Muscle of leg (tissue), 11 donors: Measurements from ENCODE around the gene NT5C3B. TPM values are rescaled to one million over a fixed set of nuclear protein-coding genes. Genes with fewer than 3 reads are reported as not detected.
"Not testable (repeated sequence)": the region's sequence is repeated elsewhere in the genome, so short reads cannot be mapped to it uniquely, and the experiment has no call there.

Experiments
- DNase-seq: peaks from one replicate; pipeline ENCODE4 v3.0.0; 2013
- H3K27ac ChIP-seq: one replicate; pipeline ENCODE4 v1.5.1; 2013; ENCODE audit warnings: mild to moderate bottlenecking, low read length, control low read depth
- H3K27me3 ChIP-seq: one replicate; pipeline ENCODE4 v1.6.1; 2013; ENCODE audit warnings: low read length; ENCODE audit not compliant: control insufficient read depth, insufficient read depth
- H3K36me3 ChIP-seq: one replicate; pipeline ENCODE4 v1.6.1; 2013; ENCODE audit warnings: low read length; ENCODE audit not compliant: control insufficient read depth, insufficient read depth
- H3K4me1 ChIP-seq: one replicate; pipeline ENCODE4 v1.6.1; 2013; ENCODE audit warnings: low read length; ENCODE audit not compliant: control insufficient read depth, insufficient read depth
- H3K4me3 ChIP-seq: one replicate; pipeline ENCODE4 v1.5.1; 2013; ENCODE audit warnings: low read length, control low read depth
- H3K9me3 ChIP-seq: replicated peaks from 2 replicates; pipeline ENCODE4 v1.6.1; 2013; ENCODE audit warnings: low read depth, low read length; ENCODE audit not compliant: control insufficient read depth
- WGBS: methylation state at CpG from one replicate; pipeline ENCODE4 v1.1.5; 2013; ENCODE audit warnings: missing lambda C conversion rate; ENCODE audit not compliant: insufficient coverage; 5-methylcytosine and 5-hydroxymethylcytosine counted together
- polyA plus RNA-seq, 8 donors: library from polyadenylated mRNA; unstranded; fragments of 120-200 nt; gene quantifications; one replicate each; pipeline versions ENCODE4 v1.2.1 to v1.2.3, GENCODE V29; 2013; ENCODE audit warnings: inconsistent platforms in 1 of 8, low replicate concordance in 1 of 8; ENCODE audit not compliant: insufficient read length in 8 of 8, insufficient read depth in 1 of 8
- total RNA-seq: library from RNA; stranded (reverse); fragments of 120-200 nt; gene quantifications from one replicate; pipeline ENCODE4 v1.2.4, GENCODE V29; 2013

The NT5C3B gene
- total and polyA plus RNA-seq, 9 donors: 36.8 to 60.1 (median 48.1) TPM

DNA sequence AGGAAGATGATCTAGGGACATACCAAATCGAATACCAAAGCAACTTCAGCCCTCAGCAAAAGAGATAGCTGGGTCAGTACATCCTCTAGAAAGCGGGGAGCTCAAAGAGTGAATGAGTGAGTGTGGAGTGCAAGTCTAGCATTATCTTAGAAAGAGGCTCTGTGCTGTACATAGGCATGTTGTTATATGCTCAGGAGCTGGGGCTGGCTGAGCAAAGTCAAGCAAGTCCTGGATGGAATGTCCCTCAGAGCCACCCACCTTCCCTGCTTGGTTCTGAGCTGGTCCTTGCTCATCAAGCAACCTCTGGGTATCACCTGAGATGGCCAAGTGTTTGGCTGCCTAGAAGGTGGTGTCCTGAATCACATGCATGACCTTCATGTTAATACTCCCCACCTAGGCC, 34.1 kb upstream of the NT5C3B start:
- H3K4me3 ChIP-seq: no peak overlapping the region
- H3K36me3 ChIP-seq: peaks cover 68% of the 10 kb centered on the region
- no peak for DNase-seq
- H3K27me3 ChIP-seq: no peaks in the 10 kb centered on the region
- H3K9me3 ChIP-seq: no peaks in the 10 kb centered on the region
- H3K4me1 ChIP-seq: peaks cover 2% of the 10 kb centered on the region
- H3K27ac ChIP-seq: no peak overlapping the region
- no CpG with 5 or more reads among the region's 2 CpGs for WGBS

DNA sequence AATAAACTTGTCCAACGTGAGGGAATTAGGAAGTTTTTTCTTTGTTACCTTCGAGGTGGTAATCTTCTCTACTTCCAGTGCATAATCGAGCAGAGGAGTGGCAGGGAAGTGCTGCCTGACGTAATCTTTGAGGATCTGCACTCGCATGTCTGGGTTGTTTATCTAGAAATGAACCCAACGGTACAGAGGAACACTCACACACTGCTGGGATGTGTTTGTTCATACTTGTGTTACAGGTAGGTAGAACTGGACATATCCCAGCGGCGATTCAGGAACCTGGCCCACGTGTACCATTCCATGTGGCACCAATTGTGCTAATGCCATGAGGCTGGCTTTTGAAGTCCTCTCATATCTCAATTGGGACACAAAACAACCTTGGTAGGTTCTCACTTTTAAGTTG, 33.4 kb upstream of the NT5C3B start:
- Histone ChIP-seq H3K9me3 (no peaks in the 10 kb centered on the region), H3K27ac (no peak overlapping the region), H3K4me1 (peaks cover 2% of the 10 kb centered on the region), H3K4me3 (no peak overlapping the region), H3K36me3 (peaks cover 68% of the 10 kb centered on the region), H3K27me3 (no peaks in the 10 kb centered on the region)
- 92% methylated on average over 6 of the region's 9 CpGs for WGBS
- no peak for DNase-seq

DNA sequence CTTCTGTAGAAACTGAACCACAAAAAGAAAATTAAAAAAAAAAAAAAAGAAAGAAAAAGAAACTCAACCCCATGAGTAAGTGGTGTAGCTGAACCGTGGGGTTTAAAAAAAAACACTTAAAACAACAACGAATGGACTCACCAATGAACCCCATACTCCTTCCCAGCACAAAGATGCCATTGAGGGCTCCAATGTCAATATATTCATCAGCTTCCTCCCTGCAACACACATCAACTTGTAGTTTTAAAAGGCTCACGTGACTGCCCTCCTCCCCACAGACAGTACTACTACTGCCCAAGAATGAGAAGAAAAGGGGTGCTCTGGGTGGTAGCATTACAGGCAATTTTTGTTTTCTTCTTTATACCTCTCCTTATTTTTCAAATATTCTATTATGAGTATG, 32.5 kb upstream of the NT5C3B start:
- no peak for DNase-seq
- WGBS: 89% methylated on average over 1 of the region's 3 CpGs
- Histone ChIP-seq H3K27ac (no peak overlapping the region), H3K4me3 (no peak overlapping the region), H3K4me1 (peaks cover 9% of the 10 kb centered on the region), H3K9me3 (no peaks in the 10 kb centered on the region), H3K36me3 (peaks cover 59% of the 10 kb centered on the region), H3K27me3 (no peaks in the 10 kb centered on the region)

DNA sequence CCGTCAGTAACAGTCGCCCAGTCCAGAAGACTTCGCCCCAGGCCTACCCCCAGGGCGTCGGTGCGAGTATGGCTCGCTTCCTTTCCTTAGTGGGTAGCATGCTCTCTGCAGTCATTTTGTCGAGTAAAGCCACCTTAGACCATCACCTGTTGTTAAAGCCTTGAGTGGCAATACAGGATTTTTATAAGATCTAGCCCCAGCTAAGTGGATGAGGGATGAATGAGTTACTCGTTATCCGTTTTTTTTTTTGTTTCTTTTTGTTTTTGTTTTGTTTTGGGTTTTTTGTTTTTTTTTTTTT, 29.5 kb upstream of the NT5C3B start:
- no peak for DNase-seq
- Histone ChIP-seq H3K4me1 (peaks cover 18% of the 10 kb centered on the region), H3K27ac (peak overlapping the region; percentile 66), H3K4me3 (peak overlapping the region; percentile 44), H3K27me3 (no peaks in the 10 kb centered on the region), H3K36me3 (peaks cover 33% of the 10 kb centered on the region), H3K9me3 (no peaks in the 10 kb centered on the region)
- WGBS: 0% methylated on average over 6 of the region's 10 CpGs

DNA sequence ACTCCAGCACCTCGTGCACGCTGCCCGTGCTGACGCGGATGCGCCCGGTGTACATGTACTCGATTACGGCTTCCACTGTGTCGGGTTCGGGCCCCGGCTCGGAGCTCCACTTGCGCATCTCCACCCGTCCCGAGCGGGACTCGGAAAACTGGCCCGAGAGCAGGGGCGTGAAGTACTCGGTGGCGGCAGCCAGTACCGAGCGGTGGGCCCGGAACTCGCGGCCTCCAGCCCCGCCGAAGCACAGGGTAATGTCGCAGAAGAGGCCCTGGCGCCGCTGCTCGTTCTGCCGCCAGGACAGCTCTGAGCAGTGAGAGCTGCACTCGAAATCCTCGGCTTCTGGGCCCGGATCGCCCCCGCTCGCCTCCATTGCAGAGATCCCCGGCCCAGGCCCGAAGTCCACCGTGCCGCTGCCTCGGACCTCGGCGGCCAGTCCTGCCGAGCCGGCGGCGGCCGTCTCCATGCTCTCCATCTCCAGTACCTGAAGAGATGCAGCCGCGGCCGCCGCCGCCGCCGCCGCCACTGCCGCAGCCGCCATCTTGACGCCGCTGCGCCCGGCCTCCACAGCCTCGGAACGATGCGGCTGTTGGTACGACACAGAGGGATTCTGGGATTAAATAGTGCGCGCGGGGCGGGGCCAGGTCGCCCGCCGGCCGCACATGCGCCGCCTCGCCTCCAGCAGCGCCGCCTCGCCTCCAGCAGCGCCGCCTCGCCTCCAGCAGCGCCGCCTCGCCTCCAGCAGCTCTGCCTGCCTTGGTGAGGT, 29.0 kb upstream of the NT5C3B start, which contains the start of gene KLHL11:
Gene KLHL11 (minus strand): TSS at position 588 of the 760 bp plus-strand sequence. CDS start 53 bp downstream, at position 535.
- peak; percentile 96 for DNase-seq
- H3K27me3 ChIP-seq: no peaks in the 10 kb centered on the region
- WGBS: under 1% methylated on average over 90 of the region's 90 CpGs
- H3K36me3 ChIP-seq: peaks cover 28% of the 10 kb centered on the region
- H3K4me1 ChIP-seq: peaks cover 18% of the 10 kb centered on the region
- H3K9me3 ChIP-seq: no peaks in the 10 kb centered on the region
- H3K27ac ChIP-seq: peak within 1 kb of the TSS; percentile 91
- H3K4me3 ChIP-seq: peak within 1 kb of the TSS; percentile 74

DNA sequence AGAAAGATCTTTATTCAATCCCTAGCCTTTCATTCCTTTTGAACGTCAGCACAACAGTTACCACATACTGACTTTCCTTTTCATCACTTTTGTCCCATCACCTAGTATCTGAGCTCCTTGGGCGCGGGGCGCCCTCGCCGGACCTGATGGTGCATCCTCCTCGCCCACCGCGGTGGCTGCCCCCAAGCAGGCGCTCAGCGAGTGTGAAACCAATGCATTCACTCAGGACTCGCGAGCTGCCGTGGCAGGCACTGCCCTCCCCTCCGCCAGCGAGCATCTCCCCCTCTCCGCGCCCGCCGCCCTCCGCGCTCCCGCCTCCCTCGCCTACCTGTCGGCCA, 28.4 kb upstream of the NT5C3B start:
- H3K27me3 ChIP-seq: no peaks in the 10 kb centered on the region
- H3K27ac ChIP-seq: peak overlapping the region; percentile 91
- peaks cover 22% of the 10 kb centered on the region for H3K36me3 ChIP-seq
- WGBS: 0% methylated on average over 25 of the region's 25 CpGs
- no peak for DNase-seq
- peak overlapping the region; percentile 74 for H3K4me3 ChIP-seq
- peaks cover 18% of the 10 kb centered on the region for H3K4me1 ChIP-seq
- H3K9me3 ChIP-seq: no peaks in the 10 kb centered on the region

DNA sequence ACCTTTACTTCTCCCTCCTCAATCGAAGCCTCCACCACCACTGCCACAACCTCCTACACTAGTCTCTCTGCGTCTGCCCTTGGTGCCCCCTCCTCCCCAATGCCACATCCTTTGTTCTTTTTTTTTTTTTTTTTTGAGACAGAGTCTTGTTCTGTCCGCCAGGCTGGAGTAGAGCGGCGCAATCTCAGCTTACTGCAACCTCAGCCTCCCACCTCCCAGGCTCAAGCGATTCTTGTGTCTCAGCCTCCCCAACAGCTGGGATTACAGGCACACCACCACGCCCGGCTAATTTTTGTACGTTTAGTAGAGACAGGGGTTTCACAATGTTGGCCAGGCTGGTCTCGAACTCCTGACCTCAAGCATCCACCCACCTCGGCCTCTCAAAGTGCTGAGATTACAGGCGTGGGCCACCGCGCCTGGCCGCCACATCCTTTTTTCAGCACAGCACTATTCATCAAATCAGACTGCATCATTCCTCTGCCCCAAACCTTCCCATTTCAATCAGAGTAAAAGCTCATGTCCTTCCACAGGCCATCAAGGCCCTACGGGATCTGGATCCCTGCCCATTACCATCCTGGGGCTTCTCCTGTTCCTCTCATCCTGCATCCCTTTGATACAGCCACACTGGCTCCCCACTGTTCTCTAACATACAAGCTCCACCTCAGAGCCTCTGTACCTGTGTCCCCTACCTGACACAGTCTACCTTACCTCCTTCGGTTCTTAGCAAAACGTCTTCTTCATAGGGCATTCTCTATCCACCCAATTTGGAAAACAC, 27.2 kb upstream of the NT5C3B start:
- H3K4me1 ChIP-seq: peaks cover 18% of the 10 kb centered on the region
- WGBS: 65% methylated on average over 12 of the region's 18 CpGs
- no peaks in the 10 kb centered on the region for H3K27me3 ChIP-seq
- peak overlapping the region; percentile 74 for H3K4me3 ChIP-seq
- no peak overlapping the region for H3K27ac ChIP-seq
- peaks cover 16% of the 10 kb centered on the region for H3K36me3 ChIP-seq
- H3K9me3 ChIP-seq: no peaks in the 10 kb centered on the region
- DNase-seq: peak; percentile 12

DNA sequence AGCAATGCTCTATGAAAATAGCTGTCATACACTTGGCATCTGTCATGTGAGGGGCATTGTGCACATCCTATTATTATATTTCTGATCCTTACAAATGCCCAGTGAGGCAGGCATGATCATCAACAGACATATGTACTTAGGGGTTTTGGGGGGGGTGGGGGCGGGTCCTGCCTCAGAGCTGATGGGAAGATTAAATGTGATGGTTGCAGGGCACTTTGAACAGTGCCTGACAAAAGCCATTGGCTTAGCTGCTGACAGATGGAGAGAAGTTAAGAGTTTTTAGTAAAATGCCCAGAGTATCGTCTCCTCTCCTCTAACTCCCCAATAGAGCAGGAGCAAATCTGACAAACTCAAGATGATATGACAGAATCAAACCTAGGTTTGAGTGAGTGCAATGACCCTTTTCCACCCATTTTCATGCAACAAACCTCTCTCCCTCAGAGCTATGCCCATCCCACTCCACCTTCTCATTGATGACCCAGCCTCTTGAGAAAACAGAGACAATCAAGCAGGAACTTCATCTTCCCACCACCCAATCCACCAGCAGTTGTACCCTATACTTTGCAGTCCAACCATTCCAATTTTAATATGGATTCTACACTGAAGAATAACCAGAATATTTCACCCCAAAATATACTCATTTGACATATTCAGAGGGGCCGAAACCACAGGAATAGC, 24.4 kb upstream of the NT5C3B start:
- Histone ChIP-seq H3K27me3 (no peaks in the 10 kb centered on the region), H3K4me1 (peaks cover 16% of the 10 kb centered on the region), H3K36me3 (no peaks in the 10 kb centered on the region), H3K4me3 (no peak overlapping the region), H3K27ac (no peak overlapping the region), H3K9me3 (no peaks in the 10 kb centered on the region)
- WGBS: 100% methylated on average over 1 of the region's 3 CpGs
- no peak for DNase-seq

DNA sequence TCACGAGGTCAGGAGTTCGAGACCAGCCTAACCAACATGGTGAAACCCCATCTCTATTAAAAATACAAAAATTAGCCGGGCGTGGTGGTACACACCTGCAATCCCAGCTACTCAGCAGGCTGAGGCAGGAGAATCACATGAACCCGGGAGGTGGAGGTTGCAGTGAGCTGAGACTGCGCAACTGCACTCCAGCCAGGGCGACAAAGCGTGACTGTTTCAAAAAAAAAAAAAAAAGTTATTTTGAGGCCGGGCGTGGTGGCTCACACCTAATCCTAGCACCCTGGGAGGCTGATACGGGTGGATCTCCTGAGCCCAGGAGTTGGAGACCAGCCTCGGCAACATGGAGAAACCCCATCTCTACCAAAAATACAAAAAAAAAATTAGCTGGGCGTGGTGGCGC, 15.3 kb upstream of the NT5C3B start:
- not testable (repeated sequence) for H3K27me3 ChIP-seq, DNase-seq, H3K4me1 ChIP-seq, H3K4me3 ChIP-seq, H3K9me3 ChIP-seq, H3K27ac ChIP-seq
- WGBS: 100% methylated on average over 1 of the region's 14 CpGs
- H3K36me3 ChIP-seq: peaks cover 25% of the 10 kb centered on the region

DNA sequence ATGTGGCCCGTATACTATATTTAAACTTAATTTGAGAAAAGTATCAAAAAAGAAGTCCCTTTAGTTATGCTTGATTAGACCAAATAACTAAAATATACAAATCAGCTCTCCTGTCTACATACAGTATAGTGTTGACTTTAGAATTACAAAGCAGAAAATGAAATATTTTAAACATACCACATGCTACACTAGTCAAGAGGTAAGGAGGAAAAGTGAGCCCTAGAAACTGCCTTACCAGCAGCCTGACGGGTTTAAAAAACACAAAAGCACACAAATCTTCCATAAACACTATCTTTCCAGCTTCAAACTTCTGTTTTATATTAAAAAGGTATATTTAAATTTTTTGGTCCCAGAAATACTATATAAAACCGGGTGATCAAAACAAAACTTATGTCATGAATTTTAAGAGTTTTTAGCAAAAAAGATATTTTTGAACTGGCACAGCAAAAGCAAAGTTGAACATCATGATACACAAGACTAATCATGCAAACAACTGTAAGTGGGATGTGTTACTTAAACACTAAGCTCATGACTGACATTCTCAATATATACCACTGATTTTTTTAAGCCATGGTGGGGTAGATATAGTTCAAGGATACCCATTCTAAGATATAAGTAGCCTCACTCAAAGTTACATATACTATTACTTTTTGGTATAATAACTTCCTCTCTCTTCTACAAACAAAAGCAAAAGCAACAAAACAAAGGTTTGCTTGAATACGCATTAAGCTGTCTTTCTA, 13.4 kb upstream of the NT5C3B start:
- WGBS: no CpG with 5 or more reads among the region's 4 CpGs
- H3K4me3 ChIP-seq: no peak overlapping the region
- H3K27me3 ChIP-seq: no peaks in the 10 kb centered on the region
- no peaks in the 10 kb centered on the region for H3K4me1 ChIP-seq
- H3K36me3 ChIP-seq: peaks cover 21% of the 10 kb centered on the region
- no peak for DNase-seq
- no peak overlapping the region for H3K27ac ChIP-seq
- no peaks in the 10 kb centered on the region for H3K9me3 ChIP-seq
